NOMO-1 (cell line): ENCODE data around the gene BDH2.

Source experiments
- DNase-seq, 2 experiments: peaks; one replicate each; lab custom pipeline; 2025; ENCODE audit not compliant: unreplicated experiment in 2 of 2; lab: John Stamatoyannopoulos, UW

BDH2 gene

GRCh38 chr4:103085555-103086196 lies 14.0 kb downstream of the BDH2 start:
- DNase-seq = no peak

GRCh38 chr4:103079621-103080020 lies 20.0 kb downstream of the BDH2 start:
- DNase-seq = no peak

GRCh38 chr4:103076747-103077347 lies 22.8 kb downstream of the BDH2 start, which contains the start of gene SLC9B2:
Gene SLC9B2, minus strand, starts transcription at chr4:103076761. Its CDS starts 9,211 bp downstream, at chr4:103067550.
- DNase-seq = no peak

GRCh38 chr4:103075894-103076746 lies 23.5 kb downstream of the BDH2 start:
- peak in 1 of 2 experiments; percentile 27 for DNase-seq

GRCh38 chr4:103075435-103075893 lies 24.2 kb downstream of the BDH2 start:
- no peak for DNase-seq

- DNase-seq = peak; percentile 48 to 85
These were observed 24.7 kb downstream of the BDH2 start for GRCh38 chr4:103074744-103075434.

GRCh38 chr4:103073792-103074438 lies 25.7 kb downstream of the BDH2 start:
- no peak for DNase-seq

GRCh38 chr4:103067841-103068547 lies 31.6 kb downstream of the BDH2 start:
- DNase-seq = no peak

- DNase-seq = no peak
These were observed 39.0 kb downstream of the BDH2 start for GRCh38 chr4:103060453-103061148.

GRCh38 chr4:103054030-103054429 lies 45.6 kb downstream of the BDH2 start:
- no peak for DNase-seq

GRCh38 chr4:103052779-103053178 lies 46.9 kb downstream of the BDH2 start:
- no peak for DNase-seq

- DNase-seq = no peak
These were observed 47.5 kb downstream of the BDH2 start for GRCh38 chr4:103052145-103052544.

- DNase-seq = no peak
These were observed 48.7 kb downstream of the BDH2 start for GRCh38 chr4:103050736-103051436.

- peak; percentile 22 to 62 for DNase-seq
These were observed 53.0 kb downstream of the BDH2 start for GRCh38 chr4:103046416-103047290.

- DNase-seq = no peak
These were observed 55.5 kb downstream of the BDH2 start for GRCh38 chr4:103044183-103044582.

GRCh38 chr4:103036169-103036568 lies 63.5 kb downstream of the BDH2 start:
- no peak for DNase-seq

- DNase-seq = peak; percentile 14 to 27
These were observed 67.1 kb downstream of the BDH2 start for GRCh38 chr4:103032574-103032973.

- no peak for DNase-seq
These were observed 68.8 kb downstream of the BDH2 start for GRCh38 chr4:103030791-103031190.
